ENCODE results near the gene SLC24A4. TPM values are rescaled to one million over a fixed set of nuclear protein-coding genes. Genes with fewer than 3 reads are reported as not detected.

SLC24A4 gene
- total RNA-seq, 1 experiment from 2014 or later: not detected

DNA sequence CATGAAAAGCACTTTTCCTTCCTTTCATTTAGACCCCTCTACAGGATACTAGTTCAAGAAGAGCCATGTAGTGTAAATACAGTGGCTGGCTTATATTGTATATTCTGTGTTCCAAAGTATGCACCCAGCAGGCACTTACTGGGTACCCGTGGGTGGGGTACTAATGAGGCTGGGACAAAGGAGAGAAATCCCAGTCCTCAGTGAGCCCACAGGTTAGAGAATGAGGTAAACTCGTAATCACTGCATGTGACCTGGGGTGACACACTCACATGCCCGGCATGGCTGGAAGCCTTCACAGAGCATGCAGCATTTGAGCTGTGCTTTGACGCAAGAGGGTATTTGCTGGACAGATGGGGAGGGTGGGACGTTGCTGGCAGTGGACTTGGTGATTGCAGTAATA is 17.1 kb downstream of the SLC24A4 start:
- Histone ChIP-seq H3K27ac (ENCODE audit: low read depth, low read length) (no peak overlapping the region), H3K9me3 (ENCODE audit: control insufficient read depth in 1 of 2, insufficient read depth in 1 of 2, low read depth in 1 of 2, low read length in 2 of 2) (peaks cover 0 to 5% of the 10 kb centered on the region in 2 experiments; a peak in 1 of 4 replicates), H3K4me1 (ENCODE audit: control insufficient read depth in 1 of 2, insufficient read depth in 2 of 2, low read length in 2 of 2) (no peaks in the 10 kb centered on the region), H4K20me1 (ENCODE audit: insufficient read depth) (no peaks in the 10 kb centered on the region), H2AFZ (ENCODE audit: low read depth, low read length, poor library complexity, severe bottlenecking) (no peak overlapping the region), H3K9ac (ENCODE audit: low read length) (no peak overlapping the region), H3K36me3 (ENCODE audit: control insufficient read depth in 1 of 2, insufficient read depth in 2 of 2, low read length in 2 of 2) (no peaks in the 10 kb centered on the region), H3K4me2 (ENCODE audit: low read length) (no peak overlapping the region), H3K27me3 (ENCODE audit: insufficient read depth, low read length) (no peaks in the 10 kb centered on the region), H3K4me3 (replicated peaks in 1 of 2; ENCODE audit: low read depth in 1 of 2, low read length in 2 of 2) (no peak overlapping the region), H3K79me2 (ENCODE audit: insufficient read depth, low read length) (no peaks in the 10 kb centered on the region), H3K9me2 (ENCODE audit: insufficient read depth) (no peaks in the 10 kb centered on the region)
- POLR2A ChIA-PET: no interaction called here
- no TSS peak for BruUV-seq (replicated peaks)
- DNase-seq (ENCODE audit: low read depth, low spot score): no peak
- TF ChIP-seq, protein P1, sequence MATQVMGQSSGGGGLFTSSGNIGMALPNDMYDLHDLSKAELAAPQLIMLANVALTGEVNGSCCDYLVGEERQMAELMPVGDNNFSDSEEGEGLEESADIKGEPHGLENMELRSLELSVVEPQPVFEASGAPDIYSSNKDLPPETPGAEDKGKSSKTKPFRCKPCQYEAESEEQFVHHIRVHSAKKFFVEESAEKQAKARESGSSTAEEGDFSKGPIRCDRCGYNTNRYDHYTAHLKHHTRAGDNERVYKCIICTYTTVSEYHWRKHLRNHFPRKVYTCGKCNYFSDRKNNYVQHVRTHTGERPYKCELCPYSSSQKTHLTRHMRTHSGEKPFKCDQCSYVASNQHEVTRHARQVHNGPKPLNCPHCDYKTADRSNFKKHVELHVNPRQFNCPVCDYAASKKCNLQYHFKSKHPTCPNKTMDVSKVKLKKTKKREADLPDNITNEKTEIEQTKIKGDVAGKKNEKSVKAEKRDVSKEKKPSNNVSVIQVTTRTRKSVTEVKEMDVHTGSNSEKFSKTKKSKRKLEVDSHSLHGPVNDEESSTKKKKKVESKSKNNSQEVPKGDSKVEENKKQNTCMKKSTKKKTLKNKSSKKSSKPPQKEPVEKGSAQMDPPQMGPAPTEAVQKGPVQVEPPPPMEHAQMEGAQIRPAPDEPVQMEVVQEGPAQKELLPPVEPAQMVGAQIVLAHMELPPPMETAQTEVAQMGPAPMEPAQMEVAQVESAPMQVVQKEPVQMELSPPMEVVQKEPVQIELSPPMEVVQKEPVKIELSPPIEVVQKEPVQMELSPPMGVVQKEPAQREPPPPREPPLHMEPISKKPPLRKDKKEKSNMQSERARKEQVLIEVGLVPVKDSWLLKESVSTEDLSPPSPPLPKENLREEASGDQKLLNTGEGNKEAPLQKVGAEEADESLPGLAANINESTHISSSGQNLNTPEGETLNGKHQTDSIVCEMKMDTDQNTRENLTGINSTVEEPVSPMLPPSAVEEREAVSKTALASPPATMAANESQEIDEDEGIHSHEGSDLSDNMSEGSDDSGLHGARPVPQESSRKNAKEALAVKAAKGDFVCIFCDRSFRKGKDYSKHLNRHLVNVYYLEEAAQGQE (IDR thresholded peaks at IDR 0.05; ENCODE audit: low read depth): no peak
- no peak for TF ChIP-seq SP1 (IDR thresholded peaks at IDR 0.05; ENCODE audit: low read depth)
- TF ChIP-seq POLR2A (IDR thresholded peaks at IDR 0.05; ENCODE audit: borderline replicate concordance, extremely low read depth, insufficient read depth, insufficient read length): no peak
- TF ChIP-seq, protein P2, sequence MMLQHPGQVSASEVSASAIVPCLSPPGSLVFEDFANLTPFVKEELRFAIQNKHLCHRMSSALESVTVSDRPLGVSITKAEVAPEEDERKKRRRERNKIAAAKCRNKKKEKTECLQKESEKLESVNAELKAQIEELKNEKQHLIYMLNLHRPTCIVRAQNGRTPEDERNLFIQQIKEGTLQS (IDR thresholded peaks at IDR 0.05): no peak
- no peak for TF ChIP-seq EZH2phosphoT487 (IDR thresholded peaks at IDR 0.05; ENCODE audit: borderline replicate concordance)
- TF ChIP-seq RAD21 (IDR thresholded peaks at IDR 0.05; ENCODE audit: low read depth): no peak
- no peak for TF ChIP-seq FOSL1 (IDR thresholded peaks at IDR 0.05; ENCODE audit: low read depth)
- TF ChIP-seq YY1 (IDR thresholded peaks at IDR 0.05; ENCODE audit: extremely low read depth, insufficient replicate concordance, low read depth, low read length): no peak
- no peak for TF ChIP-seq EGR1 (IDR thresholded peaks at IDR 0.05; ENCODE audit: low read depth)
- no peak for TF ChIP-seq SIN3A (IDR thresholded peaks at IDR 0.05; ENCODE audit: low read depth)
- no peak for TF ChIP-seq CBX3 (IDR thresholded peaks at IDR 0.05; ENCODE audit: low read depth)
- TF ChIP-seq, protein P3, sequence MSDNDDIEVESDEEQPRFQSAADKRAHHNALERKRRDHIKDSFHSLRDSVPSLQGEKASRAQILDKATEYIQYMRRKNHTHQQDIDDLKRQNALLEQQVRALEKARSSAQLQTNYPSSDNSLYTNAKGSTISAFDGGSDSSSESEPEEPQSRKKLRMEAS (IDR thresholded peaks at IDR 0.05): no peak
- no peak for TF ChIP-seq ZFX (IDR thresholded peaks at IDR 0.05)
- TF ChIP-seq, protein P4, sequence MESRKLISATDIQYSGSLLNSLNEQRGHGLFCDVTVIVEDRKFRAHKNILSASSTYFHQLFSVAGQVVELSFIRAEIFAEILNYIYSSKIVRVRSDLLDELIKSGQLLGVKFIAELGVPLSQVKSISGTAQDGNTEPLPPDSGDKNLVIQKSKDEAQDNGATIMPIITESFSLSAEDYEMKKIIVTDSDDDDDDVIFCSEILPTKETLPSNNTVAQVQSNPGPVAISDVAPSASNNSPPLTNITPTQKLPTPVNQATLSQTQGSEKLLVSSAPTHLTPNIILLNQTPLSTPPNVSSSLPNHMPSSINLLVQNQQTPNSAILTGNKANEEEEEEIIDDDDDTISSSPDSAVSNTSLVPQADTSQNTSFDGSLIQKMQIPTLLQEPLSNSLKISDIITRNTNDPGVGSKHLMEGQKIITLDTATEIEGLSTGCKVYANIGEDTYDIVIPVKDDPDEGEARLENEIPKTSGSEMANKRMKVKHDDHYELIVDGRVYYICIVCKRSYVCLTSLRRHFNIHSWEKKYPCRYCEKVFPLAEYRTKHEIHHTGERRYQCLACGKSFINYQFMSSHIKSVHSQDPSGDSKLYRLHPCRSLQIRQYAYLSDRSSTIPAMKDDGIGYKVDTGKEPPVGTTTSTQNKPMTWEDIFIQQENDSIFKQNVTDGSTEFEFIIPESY (IDR thresholded peaks at IDR 0.05; ENCODE audit: extremely low read depth, insufficient replicate concordance, low read length): no peak
- no peak for TF ChIP-seq EZH2 (IDR thresholded peaks at IDR 0.05)
- no peak for TF ChIP-seq POLR2AphosphoS5 (IDR thresholded peaks at IDR 0.05; ENCODE audit: low read depth, low read length)
- TF ChIP-seq ELF1 (IDR thresholded peaks at IDR 0.05; ENCODE audit: borderline replicate concordance, low read depth): no peak
- TF ChIP-seq, protein P5, sequence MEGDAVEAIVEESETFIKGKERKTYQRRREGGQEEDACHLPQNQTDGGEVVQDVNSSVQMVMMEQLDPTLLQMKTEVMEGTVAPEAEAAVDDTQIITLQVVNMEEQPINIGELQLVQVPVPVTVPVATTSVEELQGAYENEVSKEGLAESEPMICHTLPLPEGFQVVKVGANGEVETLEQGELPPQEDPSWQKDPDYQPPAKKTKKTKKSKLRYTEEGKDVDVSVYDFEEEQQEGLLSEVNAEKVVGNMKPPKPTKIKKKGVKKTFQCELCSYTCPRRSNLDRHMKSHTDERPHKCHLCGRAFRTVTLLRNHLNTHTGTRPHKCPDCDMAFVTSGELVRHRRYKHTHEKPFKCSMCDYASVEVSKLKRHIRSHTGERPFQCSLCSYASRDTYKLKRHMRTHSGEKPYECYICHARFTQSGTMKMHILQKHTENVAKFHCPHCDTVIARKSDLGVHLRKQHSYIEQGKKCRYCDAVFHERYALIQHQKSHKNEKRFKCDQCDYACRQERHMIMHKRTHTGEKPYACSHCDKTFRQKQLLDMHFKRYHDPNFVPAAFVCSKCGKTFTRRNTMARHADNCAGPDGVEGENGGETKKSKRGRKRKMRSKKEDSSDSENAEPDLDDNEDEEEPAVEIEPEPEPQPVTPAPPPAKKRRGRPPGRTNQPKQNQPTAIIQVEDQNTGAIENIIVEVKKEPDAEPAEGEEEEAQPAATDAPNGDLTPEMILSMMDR (IDR thresholded peaks at IDR 0.05 in 2 of 3, conservative IDR thresholded peaks at IDR 0.05 in 1 of 3; ENCODE audit: borderline replicate concordance in 1 of 3, insufficient read depth in 1 of 3, low read depth in 2 of 3, low read length in 2 of 3): no peak
- no peak for TF ChIP-seq CEBPB (IDR thresholded peaks at IDR 0.05; ENCODE audit: low read depth)
- no peak for TF ChIP-seq ZNF274 (IDR thresholded peaks at IDR 0.05; ENCODE audit: low read depth, low read length)
- intact Hi-C loops (cut with micrococcal nuclease): no loop called here
- ATAC-seq: no peak
- CTCF ChIA-PET: interaction anchor here (1.6 kb wide), 1 partner anchor 12 kb away, joined by 4 read pairs; no protein-coding TSS in a partner anchor
- RAD21 ChIA-PET (ENCODE audit: low non-redundant PET in 1 of 2, low total read pairs in 2 of 2, uncharacterized antibody in 2 of 2, unreplicated experiment in 2 of 2): no interaction called here
